Mesothelial cell of epicardium (in vitro differentiated cells): Measurements from ENCODE around the gene F12. TPM values are rescaled to one million over a fixed set of nuclear protein-coding genes. Genes with fewer than 3 reads are reported as not detected.
"Not testable (repeated sequence)": the region's sequence is repeated elsewhere in the genome, so short reads cannot be mapped to it uniquely, and the experiment has no call there.

ENCODE experiments used
- DNase-seq, 2 experiments: peaks; one replicate each; pipeline ENCODE4 v3.0.0; 2021; ENCODE audit warnings: low spot score in 2 of 2; ENCODE audit not compliant: unreplicated experiment in 2 of 2
- H3K27ac Mint-ChIP-seq: 2 replicates; pipeline ENCODE4 v1.8.0; 2021; ENCODE audit warnings: mixed read lengths
- H3K27me3 Mint-ChIP-seq: 2 replicates; pipeline ENCODE4 v1.8.0; 2021; ENCODE audit warnings: low read depth, mixed read lengths
- H3K36me3 Mint-ChIP-seq: 2 replicates; pipeline ENCODE4 v1.8.0; 2021; ENCODE audit warnings: mixed read lengths
- H3K4me1 Mint-ChIP-seq: 2 replicates; pipeline ENCODE4 v1.8.0; 2021; ENCODE audit warnings: mixed read lengths
- H3K4me3 Mint-ChIP-seq: 2 replicates; pipeline ENCODE4 v1.8.0; 2021; ENCODE audit warnings: mild to moderate bottlenecking, moderate library complexity, mixed read lengths
- H3K9me3 Mint-ChIP-seq: 2 replicates; pipeline ENCODE4 v1.8.0; 2021; ENCODE audit warnings: mixed read lengths
- total RNA-seq: library from RNA; stranded (reverse); gene quantifications from 3 replicates; pipeline ENCODE4 v1.2.1, GENCODE V29; 2021
- TF ChIP-seq, protein P1 (sequence below): fragments of 200-600 bp; sonication (generic); IDR thresholded peaks from one replicate; pipeline ENCODE4 v1.5.0; 2021; ENCODE audit warnings: antibody characterized with exemption; ENCODE audit not compliant: unreplicated experiment

Gene F12
- total RNA-seq, 1 donor from 2014 or later: 2.3 TPM

GRCh38 chr5:177362292-177362609, 47.1 kb downstream of the F12 start:
- TF ChIP-seq, protein P1, sequence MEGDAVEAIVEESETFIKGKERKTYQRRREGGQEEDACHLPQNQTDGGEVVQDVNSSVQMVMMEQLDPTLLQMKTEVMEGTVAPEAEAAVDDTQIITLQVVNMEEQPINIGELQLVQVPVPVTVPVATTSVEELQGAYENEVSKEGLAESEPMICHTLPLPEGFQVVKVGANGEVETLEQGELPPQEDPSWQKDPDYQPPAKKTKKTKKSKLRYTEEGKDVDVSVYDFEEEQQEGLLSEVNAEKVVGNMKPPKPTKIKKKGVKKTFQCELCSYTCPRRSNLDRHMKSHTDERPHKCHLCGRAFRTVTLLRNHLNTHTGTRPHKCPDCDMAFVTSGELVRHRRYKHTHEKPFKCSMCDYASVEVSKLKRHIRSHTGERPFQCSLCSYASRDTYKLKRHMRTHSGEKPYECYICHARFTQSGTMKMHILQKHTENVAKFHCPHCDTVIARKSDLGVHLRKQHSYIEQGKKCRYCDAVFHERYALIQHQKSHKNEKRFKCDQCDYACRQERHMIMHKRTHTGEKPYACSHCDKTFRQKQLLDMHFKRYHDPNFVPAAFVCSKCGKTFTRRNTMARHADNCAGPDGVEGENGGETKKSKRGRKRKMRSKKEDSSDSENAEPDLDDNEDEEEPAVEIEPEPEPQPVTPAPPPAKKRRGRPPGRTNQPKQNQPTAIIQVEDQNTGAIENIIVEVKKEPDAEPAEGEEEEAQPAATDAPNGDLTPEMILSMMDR: no peak
- peak overlapping the region; percentile 77 for H3K4me3 Mint-ChIP-seq
- peaks cover 5% of the 10 kb centered on the region for H3K27me3 Mint-ChIP-seq
- H3K36me3 Mint-ChIP-seq: no peaks in the 10 kb centered on the region
- peaks cover 23% of the 10 kb centered on the region for H3K4me1 Mint-ChIP-seq
- no peaks in the 10 kb centered on the region for H3K9me3 Mint-ChIP-seq
- H3K27ac Mint-ChIP-seq: no peak overlapping the region
- no peak for DNase-seq

GRCh38 chr5:177361418-177362291, 47.7 kb downstream of the F12 start:
- peak overlapping the region; percentile 77 for H3K4me3 Mint-ChIP-seq

GRCh38 chr5:177360740-177361139, 48.6 kb downstream of the F12 start:
- not testable (repeated sequence) for DNase-seq, H3K36me3 Mint-ChIP-seq, H3K9me3 Mint-ChIP-seq, H3K27ac Mint-ChIP-seq, H3K4me3 Mint-ChIP-seq
- H3K27me3 Mint-ChIP-seq: peaks cover 20% of the 10 kb centered on the region
- H3K4me1 Mint-ChIP-seq: peaks cover 13% of the 10 kb centered on the region

More at GRCh38 chr5:177361418-177362291, 47.7 kb downstream of the F12 start:
- no peak for DNase-seq
- Mint-ChIP-seq H3K4me1 (peaks cover 19% of the 10 kb centered on the region), H3K9me3 (no peaks in the 10 kb centered on the region), H3K27me3 (peaks cover 10% of the 10 kb centered on the region), H3K36me3 (no peaks in the 10 kb centered on the region), H3K27ac (no peak overlapping the region)
- TF ChIP-seq, protein P1: no peak

- TF ChIP-seq, protein P1: no peak
- H3K36me3 Mint-ChIP-seq: no peaks in the 10 kb centered on the region
- H3K9me3 Mint-ChIP-seq: peaks cover 4% of the 10 kb centered on the region
- H3K27me3 Mint-ChIP-seq: peaks cover 24% of the 10 kb centered on the region
- H3K27ac Mint-ChIP-seq: no peak overlapping the region
- H3K4me1 Mint-ChIP-seq: peaks cover 10% of the 10 kb centered on the region
- H3K4me3 Mint-ChIP-seq: no peak overlapping the region
- DNase-seq: no peak
Observed at GRCh38 chr5:177359860-177360259, 49.5 kb downstream of the F12 start.

DNA sequence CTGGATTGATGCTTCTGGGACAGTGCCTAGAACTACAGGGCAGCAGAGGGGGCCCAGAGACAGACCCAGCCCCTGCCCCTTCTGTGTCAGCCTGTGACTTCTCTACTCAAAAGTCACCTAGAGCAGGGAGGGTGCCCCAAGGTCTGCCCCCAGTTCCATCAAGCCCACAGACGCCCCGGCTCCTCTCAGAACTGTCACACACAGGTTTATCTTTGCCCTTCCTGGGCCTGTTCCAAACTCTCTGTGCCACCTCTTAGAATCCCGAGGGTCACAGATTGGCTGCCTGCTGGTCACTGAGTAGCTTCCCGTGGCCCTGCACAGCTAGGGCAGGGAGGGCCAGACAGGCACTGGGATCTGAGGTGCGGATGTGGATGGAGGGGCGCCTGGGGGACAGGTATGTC, 49.9 kb downstream of the F12 start:
- Mint-ChIP-seq H3K27me3 (peaks cover 28% of the 10 kb centered on the region), H3K36me3 (no peaks in the 10 kb centered on the region), H3K27ac (no peak overlapping the region), H3K4me1 (peaks cover 10% of the 10 kb centered on the region), H3K9me3 (peaks cover 8% of the 10 kb centered on the region), H3K4me3 (no peak overlapping the region)
- no peak for DNase-seq
- TF ChIP-seq, protein P1: no peak

- Mint-ChIP-seq H3K27ac (no peak overlapping the region), H3K9me3 (peaks cover 9% of the 10 kb centered on the region), H3K4me3 (no peak overlapping the region), H3K36me3 (no peaks in the 10 kb centered on the region), H3K27me3 (peaks cover 32% of the 10 kb centered on the region), H3K4me1 (peaks cover 10% of the 10 kb centered on the region)
- TF ChIP-seq, protein P1: no peak
- no peak for DNase-seq
Observed at GRCh38 chr5:177358370-177358819, 51.0 kb downstream of the F12 start.
